SHP77 treated with DMSO at 0.1 percent for 48 hours (cell line): ENCODE data around the gene ZP4.

Experiments used
- DNase-seq: peaks from one replicate; lab custom pipeline; 2025; lab: John Stamatoyannopoulos, UW

Gene ZP4

GRCh38 chr1:237890822-237891221 lies at the start of gene ZP4:
ZP4 (minus strand) TSS chr1:237890922; CDS start chr1:237890635, 287 bp downstream.
- no peak for DNase-seq

- no peak for DNase-seq
These were observed 47.8 kb upstream of the ZP4 start for GRCh38 chr1:237938553-237938952.

- no peak for DNase-seq
These were observed 47.3 kb upstream of the ZP4 start for GRCh38 chr1:237938068-237938467.

GRCh38 chr1:237932816-237933215 lies 42.1 kb upstream of the ZP4 start:
- DNase-seq, result no peak

- no peak for DNase-seq
These were observed 40.9 kb upstream of the ZP4 start for GRCh38 chr1:237931581-237931980.

- no peak for DNase-seq
These were observed 36.5 kb upstream of the ZP4 start for GRCh38 chr1:237927198-237927597.

GRCh38 chr1:237921306-237921705 lies 30.6 kb upstream of the ZP4 start:
- DNase-seq, result no peak

GRCh38 chr1:237913345-237913744 lies 22.6 kb upstream of the ZP4 start:
- no peak for DNase-seq

- no peak for DNase-seq
These were observed 21.2 kb upstream of the ZP4 start for GRCh38 chr1:237911911-237912310.

- no peak for DNase-seq
These were observed 20.1 kb upstream of the ZP4 start for GRCh38 chr1:237910834-237911233.

- DNase-seq, result no peak
These were observed 13.2 kb upstream of the ZP4 start for GRCh38 chr1:237903961-237904360.

GRCh38 chr1:237902960-237903743 lies 12.4 kb upstream of the ZP4 start:
- no peak for DNase-seq

GRCh38 chr1:237901299-237901934 lies 10.7 kb upstream of the ZP4 start:
- peak; percentile 2 for DNase-seq

GRCh38 chr1:237895630-237896029 lies 4.9 kb upstream of the ZP4 start:
- no peak for DNase-seq

GRCh38 chr1:237894131-237894530 lies 3.4 kb upstream of the ZP4 start:
- no peak for DNase-seq

GRCh38 chr1:237891979-237892378 lies 1.3 kb upstream of the ZP4 start:
- DNase-seq, result no peak

- DNase-seq, result no peak
These were observed 544 bp upstream of the ZP4 start for GRCh38 chr1:237891266-237891665.

GRCh38 chr1:237890416-237890815 lies 306 bp downstream of the ZP4 start:
- DNase-seq, result no peak

- DNase-seq, result no peak
These were observed 2.6 kb downstream of the ZP4 start for GRCh38 chr1:237888143-237888542.

- DNase-seq, result no peak
These were observed 3.2 kb downstream of the ZP4 start for GRCh38 chr1:237887542-237887941.

GRCh38 chr1:237884237-237884636 lies 6.5 kb downstream of the ZP4 start:
- DNase-seq, result no peak

- DNase-seq, result no peak
These were observed 11.5 kb downstream of the ZP4 start for GRCh38 chr1:237879195-237879594.

- no peak for DNase-seq
These were observed 12.3 kb downstream of the ZP4 start for GRCh38 chr1:237878406-237878805.

GRCh38 chr1:237877631-237878030 lies 13.1 kb downstream of the ZP4 start:
- DNase-seq, result no peak
